LoVo (cell line): ENCODE data around the gene APBA1.

Experiments used
- DNase-seq: peaks from one replicate; pipeline ENCODE4 v3.0.0-alpha.2; 2016; ENCODE audit warnings: low spot score

The APBA1 gene

DNA sequence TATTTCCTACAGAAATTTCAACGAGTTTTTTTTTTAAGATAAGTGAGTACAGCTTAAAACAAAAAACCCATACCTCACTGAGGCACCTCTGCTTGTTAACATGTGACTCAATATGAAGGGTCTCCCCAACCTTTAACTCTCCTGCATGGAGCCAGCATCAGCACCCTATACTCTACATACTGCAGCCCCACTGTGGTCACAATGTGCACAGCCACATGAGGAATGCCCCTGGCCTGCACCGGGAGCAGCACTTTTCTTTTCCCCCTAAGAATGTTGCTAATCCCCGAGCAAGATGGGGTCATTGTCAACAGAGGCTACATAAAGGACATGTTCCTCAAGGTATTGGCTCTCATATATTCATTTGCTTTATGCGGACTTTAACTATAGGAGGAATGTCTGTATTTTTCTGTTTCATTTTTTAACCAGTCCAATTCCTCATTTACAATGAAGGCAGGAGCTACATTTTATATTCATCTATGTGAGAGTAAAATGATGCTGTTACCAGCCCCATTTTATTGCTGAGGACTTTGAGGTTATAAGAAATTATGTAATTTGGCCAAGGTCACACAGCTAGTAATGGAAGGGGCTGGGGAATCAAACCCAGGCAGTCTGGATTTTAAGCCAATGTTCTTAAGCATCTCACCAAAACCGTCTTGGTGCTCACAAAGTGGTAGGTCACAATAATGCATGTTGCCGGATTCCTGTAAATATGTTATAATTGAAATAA lies 93.0 kb downstream of the APBA1 start:
- no peak for DNase-seq

DNA sequence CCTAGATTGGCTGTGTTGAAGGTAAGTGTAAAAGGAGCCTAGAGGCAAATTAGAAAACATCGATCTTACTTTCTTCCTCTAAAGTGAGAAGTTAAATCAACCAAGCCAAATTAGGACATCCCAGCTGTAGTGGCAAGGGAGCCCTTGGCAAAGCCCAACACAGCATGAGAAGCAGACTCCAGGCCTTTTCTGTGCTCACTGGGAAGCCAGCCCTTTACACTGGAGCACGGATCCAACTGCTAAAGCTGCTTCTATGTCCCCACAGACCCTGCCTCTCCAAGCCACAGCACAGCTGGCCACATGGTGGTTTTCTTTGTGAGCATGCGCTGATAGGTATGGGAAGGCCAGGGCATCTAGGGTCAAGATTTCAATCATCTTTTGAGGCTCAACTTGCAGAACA lies 94.1 kb downstream of the APBA1 start:
- no peak for DNase-seq

DNA sequence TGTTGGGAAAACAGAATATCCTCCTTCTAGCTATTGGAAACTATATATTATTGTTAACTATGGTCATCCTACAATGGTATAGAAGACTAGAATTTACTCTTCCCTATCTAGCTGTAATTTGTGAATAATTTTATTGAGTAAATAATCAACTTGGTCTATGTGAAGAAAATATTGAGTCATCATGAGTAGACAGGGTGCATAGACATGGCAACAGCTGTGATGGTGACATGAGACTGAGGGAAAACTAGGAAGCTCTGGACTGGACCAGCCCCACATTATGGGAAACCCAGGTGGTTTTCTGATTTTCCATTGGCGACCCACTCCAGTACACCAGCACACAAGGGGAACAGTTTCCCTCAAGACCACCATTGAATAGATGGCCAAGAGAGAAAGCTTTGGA lies 95.0 kb downstream of the APBA1 start:
- DNase-seq, result no peak

- DNase-seq, result no peak
These were observed 98.1 kb downstream of the APBA1 start for GRCh38 chr9:69574057-69574456.

- no peak for DNase-seq
These were observed 98.5 kb downstream of the APBA1 start for GRCh38 chr9:69573651-69574050.

DNA sequence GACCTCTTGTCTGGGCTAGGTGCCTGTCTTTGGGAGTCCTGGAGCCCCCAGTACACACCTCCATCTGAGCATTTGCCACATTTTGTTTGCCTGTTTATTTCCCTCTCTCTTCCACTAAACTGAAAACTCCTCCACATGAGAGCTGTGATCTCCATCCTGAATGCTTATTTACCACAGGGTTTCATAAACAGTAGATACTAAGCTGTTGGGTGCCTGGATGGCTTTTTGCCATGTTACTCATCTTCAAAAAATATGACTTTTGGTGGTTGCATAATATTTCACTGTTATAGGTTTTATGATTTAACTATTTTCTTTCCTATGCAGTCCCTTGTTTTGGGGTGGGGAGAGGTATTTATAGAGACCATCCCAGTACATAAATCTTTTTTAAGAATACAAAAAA lies 99.6 kb downstream of the APBA1 start:
- DNase-seq, result no peak

DNA sequence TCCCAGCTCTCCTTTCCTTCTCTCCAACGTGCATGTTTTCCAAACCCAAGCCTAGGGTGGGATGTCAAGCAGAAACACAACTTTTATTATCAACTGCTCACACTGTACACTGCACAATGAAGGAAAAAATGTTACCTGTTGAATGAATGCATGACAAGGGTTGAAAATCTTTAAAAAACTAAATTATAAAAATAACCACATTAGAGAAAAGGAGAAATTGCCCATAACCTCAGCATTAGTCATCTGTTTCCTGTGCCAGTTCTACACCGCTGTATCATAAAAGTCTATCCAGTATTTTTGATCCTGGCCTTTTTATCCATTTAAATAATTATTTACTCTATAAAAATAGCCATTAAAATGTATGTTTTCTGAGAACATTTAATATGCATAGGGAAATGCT lies 101.1 kb downstream of the APBA1 start:
- no peak for DNase-seq

GRCh38 chr9:69569738-69570451 lies 102.3 kb downstream of the APBA1 start:
- peak; percentile 52 for DNase-seq

DNA sequence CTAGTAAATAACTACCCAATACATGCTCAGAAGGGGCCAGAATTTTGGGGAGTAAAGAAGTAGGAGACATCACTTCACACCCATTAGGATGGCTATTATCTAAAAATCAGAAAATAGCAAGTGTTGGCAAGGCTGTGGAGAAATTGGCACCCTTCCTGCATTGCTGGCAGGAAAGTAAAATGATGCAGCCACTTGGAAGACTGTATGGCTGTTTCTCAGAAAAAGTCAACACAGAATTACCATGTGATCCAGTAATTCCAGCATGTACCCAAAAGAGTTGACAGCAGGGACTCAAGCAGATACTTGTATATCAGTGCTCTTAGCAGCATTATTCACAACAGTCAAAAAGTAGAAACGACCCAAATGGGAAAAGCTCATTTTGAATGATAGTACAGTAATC lies 107.6 kb downstream of the APBA1 start:
- no peak for DNase-seq

DNA sequence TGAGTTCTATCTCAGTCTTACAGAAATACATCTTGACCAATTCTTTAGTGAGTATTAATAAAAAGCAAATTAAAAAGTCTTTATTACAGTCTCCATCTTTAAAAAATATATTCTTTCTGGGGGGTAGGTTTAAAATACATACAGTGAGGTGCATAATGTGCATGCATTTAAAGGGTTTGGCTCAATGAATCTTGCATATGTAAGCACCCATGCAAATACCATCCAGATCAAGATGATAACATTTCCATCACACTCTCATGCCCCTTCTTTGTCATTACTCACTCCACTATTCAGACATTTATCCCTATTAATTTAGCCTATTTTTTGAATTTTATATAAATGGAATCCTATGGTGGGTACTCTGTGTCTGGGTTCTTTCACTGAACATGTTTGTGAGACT lies 113.0 kb downstream of the APBA1 start:
- DNase-seq, result no peak

DNA sequence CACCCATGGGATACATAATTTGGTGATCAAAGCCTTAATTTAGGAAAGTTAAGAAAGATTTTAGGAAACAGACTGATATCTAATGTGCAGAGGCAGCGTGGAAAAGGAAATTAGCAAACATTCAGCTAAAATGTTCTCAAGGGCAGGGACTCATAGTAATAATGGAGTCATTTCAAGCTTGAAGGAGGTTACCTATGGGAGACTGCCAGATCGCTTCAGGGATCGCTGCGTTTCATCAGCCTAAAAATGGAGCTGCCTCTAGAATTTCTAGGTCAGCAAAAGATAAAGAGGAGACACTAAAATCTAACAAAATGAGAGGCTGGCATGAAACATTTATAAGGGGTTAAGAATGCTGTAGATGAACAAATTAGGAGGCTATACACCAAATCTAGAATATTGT lies 115.5 kb downstream of the APBA1 start:
- no peak for DNase-seq

DNA sequence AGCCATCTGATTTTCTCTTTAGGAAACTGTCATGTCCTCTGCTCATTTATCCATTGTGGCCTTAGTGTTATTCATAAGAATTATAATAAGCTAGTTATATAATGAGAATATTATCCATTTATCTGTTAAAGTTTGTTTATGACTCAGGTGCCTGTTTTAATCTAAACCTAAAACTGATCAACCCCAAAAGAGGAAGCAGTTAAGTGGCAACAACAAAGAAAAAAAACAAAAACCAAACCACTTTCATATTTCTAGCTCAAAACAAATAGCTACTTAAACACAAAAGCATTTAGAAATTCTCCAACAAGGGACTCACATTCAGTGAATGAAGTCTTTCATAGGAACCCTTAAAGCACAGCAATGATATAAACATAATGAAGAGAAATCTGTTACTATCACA lies 116.4 kb downstream of the APBA1 start:
- DNase-seq, result no peak

- DNase-seq, result no peak
These were observed 117.2 kb downstream of the APBA1 start for GRCh38 chr9:69554945-69555344.

DNA sequence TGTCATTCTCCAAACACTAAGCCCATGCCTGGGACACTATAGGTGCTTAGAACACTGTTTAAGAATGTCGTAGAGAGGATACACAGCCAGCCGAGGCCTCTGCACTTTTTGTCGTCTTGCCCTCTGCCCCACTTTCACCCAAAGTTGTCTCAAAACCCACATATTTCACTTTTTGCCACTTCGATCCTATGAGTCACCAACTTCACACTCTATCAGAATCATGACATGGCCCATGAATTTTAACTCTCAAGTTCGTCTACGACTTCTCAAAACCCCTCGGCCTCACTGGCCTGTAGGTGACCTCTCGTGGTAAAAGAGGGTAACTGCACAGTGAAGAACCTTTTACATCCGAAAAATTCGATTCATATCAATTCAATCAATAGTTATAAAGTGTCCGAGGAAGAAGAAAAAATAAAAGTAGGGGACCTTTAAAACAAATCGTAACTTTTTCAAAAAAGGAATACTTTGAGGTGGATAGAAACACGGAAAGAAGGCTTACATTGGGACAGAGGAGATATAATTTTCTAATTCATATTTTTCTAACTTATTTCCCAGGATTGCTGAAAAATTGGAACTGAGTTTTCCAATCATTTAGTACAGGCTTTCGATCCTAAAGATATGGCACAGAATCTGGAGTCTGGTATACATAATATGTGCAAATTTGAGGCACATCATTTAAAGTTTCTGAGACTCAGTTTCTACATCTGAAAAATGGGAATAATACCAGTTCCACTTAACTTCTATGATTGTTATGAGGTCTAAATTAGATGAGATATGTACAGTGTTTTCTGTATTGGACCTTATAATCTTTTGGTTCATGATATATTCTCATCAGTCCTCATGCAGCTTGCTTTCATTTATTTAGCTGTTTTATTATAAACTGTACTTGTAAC lies 122.6 kb downstream of the APBA1 start:
- peak; percentile 54 for DNase-seq

- no peak for DNase-seq
These were observed 123.5 kb downstream of the APBA1 start for GRCh38 chr9:69548681-69549080.

DNA sequence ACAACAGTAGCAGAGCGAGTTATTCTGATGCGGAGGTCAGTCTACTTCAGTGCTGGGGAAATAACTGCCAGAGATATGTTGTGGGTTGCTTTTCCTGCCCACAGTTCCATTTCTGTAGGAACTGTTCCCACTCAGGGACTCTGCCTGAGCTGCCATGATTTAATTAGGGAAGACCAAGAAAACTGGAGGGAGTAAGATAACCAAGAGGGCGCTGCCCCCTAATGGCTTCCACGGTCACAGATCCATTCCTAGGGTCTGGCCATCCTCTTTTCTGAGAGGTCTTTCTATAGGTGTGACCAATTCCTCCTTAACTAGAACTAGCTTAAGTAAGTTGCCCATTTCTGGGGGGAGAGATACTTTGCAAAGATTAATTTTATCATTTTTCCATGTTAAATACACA lies 125.9 kb downstream of the APBA1 start:
- DNase-seq, result no peak

DNA sequence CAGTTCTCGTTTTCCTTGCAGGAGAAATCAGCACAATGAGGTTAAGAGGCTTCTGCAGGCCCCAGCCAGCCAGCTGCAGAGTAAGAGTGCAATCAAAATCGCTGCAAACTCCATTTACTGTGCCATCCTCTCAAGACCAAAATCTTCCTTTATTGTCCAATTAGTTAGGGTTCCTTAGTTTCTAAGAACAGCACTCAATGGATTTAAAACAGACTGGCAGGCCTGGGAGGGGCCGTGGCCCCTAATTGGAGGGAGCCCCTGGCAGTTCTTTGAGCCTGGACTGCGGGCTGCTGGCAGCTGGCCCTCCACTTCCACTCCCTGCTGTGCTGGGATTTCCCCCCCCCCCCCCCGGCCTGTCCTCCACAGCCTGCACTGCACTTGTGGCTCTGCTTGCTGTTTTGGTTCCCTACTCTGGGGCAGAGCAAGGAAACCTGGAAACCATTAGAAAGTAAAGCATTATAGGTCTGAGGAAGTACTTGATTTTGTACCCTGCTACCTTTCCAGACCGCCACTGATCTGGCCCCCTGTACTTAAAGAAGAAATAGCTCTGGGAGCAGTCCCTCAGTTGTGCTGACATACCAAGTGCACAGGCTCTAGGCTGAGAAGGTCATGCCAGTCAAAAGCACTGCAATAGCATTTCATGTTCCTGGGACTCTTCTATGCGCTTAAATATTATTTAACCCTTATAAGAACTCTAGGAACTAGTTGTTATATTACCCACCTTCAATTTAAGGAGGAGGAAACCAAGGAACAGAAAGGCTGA lies 129.0 kb downstream of the APBA1 start:
- DNase-seq, result no peak

- no peak for DNase-seq
These were observed 130.1 kb downstream of the APBA1 start for GRCh38 chr9:69542058-69542457.

GRCh38 chr9:69535911-69536310 lies 136.3 kb downstream of the APBA1 start:
- no peak for DNase-seq

DNA sequence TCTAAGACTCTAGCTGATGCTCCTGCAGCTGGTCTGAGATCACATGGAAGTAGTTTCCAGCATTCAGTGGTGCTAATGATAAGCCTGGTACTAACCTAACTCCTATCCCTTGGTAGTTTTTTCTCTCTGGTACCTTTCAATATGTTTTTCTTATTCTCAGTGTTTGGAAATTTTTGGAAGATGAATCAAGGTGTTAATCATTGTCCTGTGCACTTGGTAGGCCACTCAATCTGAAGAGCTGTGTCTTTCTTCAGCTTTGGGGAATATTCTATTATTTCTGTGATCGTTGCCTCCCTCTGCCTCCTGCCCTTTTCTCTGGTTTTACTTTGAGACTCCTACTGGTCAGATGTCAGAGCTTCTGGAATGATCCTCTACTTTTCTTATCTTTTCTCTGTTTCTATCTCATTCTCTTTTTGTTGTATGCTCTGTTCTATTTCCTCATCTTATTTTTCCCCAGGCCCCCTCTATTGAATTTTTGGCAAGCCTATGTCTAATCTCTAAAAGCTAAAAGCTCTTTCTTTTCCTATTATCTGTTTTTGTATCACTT lies 136.8 kb downstream of the APBA1 start:
- DNase-seq, result no peak

DNA sequence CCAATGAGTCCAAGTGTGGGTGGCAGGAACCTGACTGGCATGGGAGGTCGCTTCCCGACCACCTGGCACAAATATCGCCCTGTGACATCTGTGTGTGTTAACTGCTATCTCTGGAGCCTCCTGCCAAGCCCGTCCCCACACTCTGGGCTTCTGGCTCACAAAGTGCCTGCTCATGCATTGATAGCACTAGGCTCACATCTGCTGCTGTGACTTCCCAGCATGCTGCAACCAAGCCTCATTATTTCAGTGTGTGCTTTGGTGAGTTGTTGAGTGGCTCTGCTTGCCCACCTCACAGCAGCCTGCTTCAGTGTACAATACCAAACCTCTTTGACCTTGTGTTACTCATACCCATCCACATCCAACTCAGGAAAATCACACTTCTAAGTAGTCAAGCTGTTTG lies 139.8 kb downstream of the APBA1 start:
- DNase-seq, result no peak

GRCh38 chr9:69527454-69527853 lies 144.7 kb downstream of the APBA1 start:
- no peak for DNase-seq
